Ovary (tissue), 9 donors: ENCODE measurements around the gene EBF4. TPM values are rescaled to one million over a fixed set of nuclear protein-coding genes. Genes with fewer than 3 reads are reported as not detected.
"Not testable (repeated sequence)": the region's sequence is repeated elsewhere in the genome, so short reads cannot be mapped to it uniquely, and the experiment has no call there.

Source experiments
- DNase-seq, 5 donors: peaks; one replicate each; pipeline ENCODE4 v3.0.0-alpha.2; 2019 to 2020
- H3K27ac ChIP-seq, 2 donors: fragments of 200-600 bp; one replicate each; pipeline versions ENCODE4 v1.5.1 to v1.8.0; 2019 to 2022
- H3K27me3 ChIP-seq: fragments of 200-600 bp; one replicate; pipeline ENCODE4 v1.8.0; 2022
- H3K36me3 ChIP-seq: fragments of 200-600 bp; sonication (generic); one replicate; pipeline ENCODE4 v1.5.1; 2019
- H3K4me1 ChIP-seq: one replicate; pipeline ENCODE4 v1.8.1; 2013; ENCODE audit warnings: mild to moderate bottlenecking, moderate library complexity; ENCODE audit not compliant: insufficient read depth
- H3K4me3 ChIP-seq: fragments of 200-600 bp; sonication (generic); one replicate; pipeline ENCODE4 v1.5.1; 2017
- H3K9me3 ChIP-seq, 2 donors: fragments of 200-600 bp in 1 of 2; sonication (generic) in 1 of 2; one replicate each; pipeline versions ENCODE4 v1.5.1 to v1.8.1; 2013 to 2019; ENCODE audit warnings: mild to moderate bottlenecking in 1 of 2, moderate library complexity in 1 of 2
- EP300 ChIP-seq: sonication (generic); formaldehyde crosslinking; IDR thresholded peaks from one replicate; pipeline ENCODE4 v1.6.1; 2017; ENCODE audit warnings: antibody characterized with exemption
- POLR2A ChIP-seq: fragments of 450-650 bp; IDR thresholded peaks from one replicate; pipeline ENCODE4 v1.6.1; 2017; ENCODE audit warnings: antibody characterized with exemption, mild to moderate bottlenecking, moderate library complexity
- WGBS, 3 donors: extraction: QIAGEN DNeasy Blood & Tissue Kit in 1 of 3; methylation state at CpG; one replicate each; pipeline versions ENCODE4 v1.1.5 to v1.1.7; 2013 to 2017; 5-methylcytosine and 5-hydroxymethylcytosine counted together
- intact Hi-C, 4 donors: fragments of 100-400 bp; cut with DNase I; formaldehyde crosslinking; loops; one replicate each; pipeline versions ENCODE4 v1.11.0 to v1.15.1; 2022 to 2023
- polyA plus RNA-seq, 2 donors: library from polyadenylated mRNA; stranded (reverse); fragments of 200-250 nt in 1 of 2; fragments of 350-450 nt in 1 of 2; fragmentation: Illumina TruSeq in 1 of 2; extraction: RNeasy Lipid Tissue Mini Kit (QIAGEN cat#74804) in 1 of 2; gene quantifications; one replicate each; pipeline ENCODE4 v1.2.3, GENCODE V29; 2013 to 2014
- total RNA-seq, 7 donors: library from RNA; depleted of rRNA in 2 of 7; stranded (reverse); fragments of >200 nt in 2 of 7; fragmentation: NEBNext Ultra II Directional in 3 of 7; extraction: Animal tissue kit (Norgen Biotek cat#: 25700) in 3 of 7; gene quantifications; one replicate each; pipeline versions ENCODE4 v1.1.0 to v1.2.4, GENCODE V29; 2016 to 2023
- TF ChIP-seq, protein P1 (sequence below), 3 donors: fragments of 450-650 bp in 2 of 3; fragments of 200-600 bp in 1 of 3; IDR thresholded peaks; one replicate each; pipeline versions ENCODE4 v1.5.1 to v1.8.0; 2016 to 2022; ENCODE audit warnings: antibody characterized with exemption in 3 of 3, mild to moderate bottlenecking in 1 of 3
- donor health status: DM: no; HTN: no; CAD: no; lungs with moderate emphysema.
- donor health status: DM: no; HTN: no; CAD: no.
- donor health status: Bipolar disorder and iron deficiency.
- donor health status: DM: yes; HTN: yes; CAD: no.
- donor health status: DM: no; HTN: no; CAD: no.
- donor health status: DM: yes; HTN: yes; CAD: no.

The EBF4 gene
- total and polyA plus RNA-seq, 9 donors, result 9.4 to 67.7 (median 36.2) TPM

DNA sequence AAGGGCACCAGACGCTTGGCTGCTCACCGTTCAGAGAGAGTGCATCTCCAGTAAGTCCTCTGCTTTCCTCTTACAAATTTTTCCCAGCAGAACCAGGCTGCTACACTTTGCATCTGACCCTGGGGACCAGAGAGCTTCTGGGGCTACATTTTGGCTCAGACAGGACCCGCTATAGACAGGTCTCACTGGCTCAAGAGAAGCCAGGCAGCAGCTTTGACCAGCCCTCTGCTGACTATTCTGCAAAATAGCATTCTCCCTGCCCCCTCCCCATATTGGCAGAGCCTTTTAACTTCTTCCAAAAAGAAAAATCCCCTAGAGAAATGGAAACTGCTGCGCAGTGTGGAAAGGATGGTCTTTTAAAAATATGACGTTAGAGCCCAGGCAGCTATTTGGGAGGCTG, 70.6 kb downstream of the EBF4 start:
- H3K4me3 ChIP-seq, result no peak overlapping the region
- H3K27me3 ChIP-seq, result no peaks in the 10 kb centered on the region
- peaks cover 4% of the 10 kb centered on the region for H3K4me1 ChIP-seq
- WGBS, 3 donors, result 13 to 27% (median 17%) methylated on average over 5 of the region's 5 CpGs
- intact Hi-C loops, result no loop called here
- no peak overlapping the region for H3K27ac ChIP-seq
- no peak for DNase-seq
- H3K36me3 ChIP-seq, result no peaks in the 10 kb centered on the region
- no peak for TF ChIP-seq EP300
- TF ChIP-seq, protein P1, sequence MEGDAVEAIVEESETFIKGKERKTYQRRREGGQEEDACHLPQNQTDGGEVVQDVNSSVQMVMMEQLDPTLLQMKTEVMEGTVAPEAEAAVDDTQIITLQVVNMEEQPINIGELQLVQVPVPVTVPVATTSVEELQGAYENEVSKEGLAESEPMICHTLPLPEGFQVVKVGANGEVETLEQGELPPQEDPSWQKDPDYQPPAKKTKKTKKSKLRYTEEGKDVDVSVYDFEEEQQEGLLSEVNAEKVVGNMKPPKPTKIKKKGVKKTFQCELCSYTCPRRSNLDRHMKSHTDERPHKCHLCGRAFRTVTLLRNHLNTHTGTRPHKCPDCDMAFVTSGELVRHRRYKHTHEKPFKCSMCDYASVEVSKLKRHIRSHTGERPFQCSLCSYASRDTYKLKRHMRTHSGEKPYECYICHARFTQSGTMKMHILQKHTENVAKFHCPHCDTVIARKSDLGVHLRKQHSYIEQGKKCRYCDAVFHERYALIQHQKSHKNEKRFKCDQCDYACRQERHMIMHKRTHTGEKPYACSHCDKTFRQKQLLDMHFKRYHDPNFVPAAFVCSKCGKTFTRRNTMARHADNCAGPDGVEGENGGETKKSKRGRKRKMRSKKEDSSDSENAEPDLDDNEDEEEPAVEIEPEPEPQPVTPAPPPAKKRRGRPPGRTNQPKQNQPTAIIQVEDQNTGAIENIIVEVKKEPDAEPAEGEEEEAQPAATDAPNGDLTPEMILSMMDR (IDR thresholded peaks at IDR 0.05), result no peak
- TF ChIP-seq POLR2A, result no peak
- H3K9me3 ChIP-seq, result no peaks in the 10 kb centered on the region

DNA sequence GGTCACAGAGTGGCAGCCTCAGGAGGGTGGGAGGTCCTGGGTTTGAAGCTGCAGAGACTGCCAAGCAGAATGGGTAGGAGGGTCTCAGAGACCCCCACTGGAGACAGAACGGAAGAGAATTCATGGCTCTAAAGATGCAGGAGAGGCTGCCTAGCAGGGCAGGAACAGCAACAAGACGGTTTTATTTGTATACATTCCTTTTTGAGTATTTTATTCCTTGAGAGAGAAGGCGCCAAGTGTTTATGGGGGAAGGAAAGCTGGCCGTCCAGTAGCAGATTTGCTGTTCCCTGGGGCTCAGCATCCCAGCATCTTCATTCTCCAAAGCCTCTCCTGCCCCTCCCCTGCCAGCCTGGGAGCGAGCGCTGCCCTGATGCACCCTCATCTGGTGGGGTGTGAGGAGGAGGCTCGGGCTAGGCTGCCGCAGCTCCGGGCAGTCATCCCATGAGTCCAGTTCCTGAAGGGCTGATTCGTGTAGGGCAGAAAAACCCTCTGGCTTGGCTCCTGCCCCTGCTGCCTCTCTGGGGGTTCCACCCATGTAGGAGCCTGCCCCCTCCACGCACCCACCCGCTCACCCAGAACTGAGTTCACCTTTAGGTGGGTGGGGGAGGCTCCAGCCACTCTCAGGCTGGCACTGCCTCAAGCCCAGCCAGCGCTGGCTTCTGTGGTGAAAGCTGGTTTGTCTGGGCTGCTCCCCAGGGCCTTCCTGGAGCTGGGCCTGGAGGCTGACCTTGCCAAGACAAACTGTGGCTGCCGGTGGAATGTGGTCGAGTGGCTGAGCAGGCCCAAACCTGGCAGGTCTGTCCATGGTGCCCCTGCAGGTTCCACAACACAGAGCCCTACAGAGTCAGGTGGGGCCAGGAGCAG, 75.4 kb downstream of the EBF4 start:
- H3K27ac ChIP-seq, result no peak overlapping the region
- H3K4me3 ChIP-seq, result no peak overlapping the region
- TF ChIP-seq, protein P1 (IDR thresholded peaks at IDR 0.05), result no peak
- TF ChIP-seq EP300, result no peak
- TF ChIP-seq POLR2A, result no peak
- DNase-seq, result peak in 1 of 5 donors; percentile 41
- H3K9me3 ChIP-seq, result no peaks in the 10 kb centered on the region
- H3K27me3 ChIP-seq, result no peaks in the 10 kb centered on the region
- H3K36me3 ChIP-seq, result no peaks in the 10 kb centered on the region
- WGBS, 3 donors, result 10 to 18% (median 11%) methylated on average over 15 of the region's 15 CpGs
- intact Hi-C loops, result no loop called here
- H3K4me1 ChIP-seq, result peaks cover 8% of the 10 kb centered on the region

DNA sequence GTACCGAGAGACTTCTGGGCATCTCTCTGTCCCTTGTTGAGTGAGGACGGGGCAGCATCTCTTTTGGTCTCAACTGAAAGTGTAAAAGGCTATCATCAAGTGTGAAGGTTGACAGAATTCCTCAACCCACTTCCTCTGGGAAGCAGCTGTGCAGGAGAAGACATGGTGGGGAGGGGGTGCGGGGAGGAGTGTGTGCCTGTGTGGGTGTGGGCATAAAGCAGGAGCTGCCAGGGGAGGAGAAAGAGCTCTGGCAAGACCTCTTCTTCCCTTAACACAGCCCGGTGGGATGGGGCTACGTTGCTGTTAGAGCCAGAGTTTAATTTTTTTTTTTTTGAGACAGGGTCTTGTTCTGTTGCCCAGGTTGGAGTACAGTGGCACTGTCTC, 76.0 kb downstream of the EBF4 start:
- intact Hi-C loops, result no loop called here
- H3K4me1 ChIP-seq, result peaks cover 8% of the 10 kb centered on the region
- 36 to 43% (median 39%) methylated on average over 5 of the region's 5 CpGs for WGBS, 3 donors
- no peaks in the 10 kb centered on the region for H3K27me3 ChIP-seq
- no peak overlapping the region for H3K27ac ChIP-seq
- no peaks in the 10 kb centered on the region for H3K36me3 ChIP-seq
- DNase-seq, result no peak
- no peak overlapping the region for H3K4me3 ChIP-seq
- H3K9me3 ChIP-seq, result no peaks in the 10 kb centered on the region
- TF ChIP-seq EP300 (no peak), POLR2A (no peak)
- TF ChIP-seq, protein P1 (IDR thresholded peaks at IDR 0.05), result no peak

DNA sequence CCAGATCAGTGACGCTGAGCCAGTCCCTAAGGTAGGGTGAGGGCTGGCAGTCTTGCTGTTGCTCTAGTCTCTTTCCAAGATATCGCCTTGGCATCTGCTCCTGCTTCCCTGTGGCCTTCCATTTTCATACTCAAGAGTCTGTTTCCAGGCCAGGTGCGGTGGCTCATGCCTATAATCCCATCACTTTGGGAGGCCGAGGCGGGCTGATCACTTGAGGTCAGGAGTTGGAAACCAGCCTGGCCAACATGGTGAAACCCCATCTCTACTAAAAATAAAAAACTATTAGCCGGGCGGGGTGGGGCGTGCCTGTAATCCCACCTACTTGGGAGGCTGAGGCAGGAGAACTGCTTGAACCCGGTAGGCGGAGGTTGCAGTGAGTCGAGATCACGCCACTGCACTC, 77.5 kb downstream of the EBF4 start:
- DNase-seq, H3K36me3 ChIP-seq, H3K27me3 ChIP-seq, H3K27ac ChIP-seq, H3K4me1 ChIP-seq, H3K4me3 ChIP-seq, H3K9me3 ChIP-seq, intact Hi-C loops: not testable (repeated sequence)
- 94 to 96% (median 95%) methylated on average over 12 of the region's 12 CpGs for WGBS, 3 donors

DNA sequence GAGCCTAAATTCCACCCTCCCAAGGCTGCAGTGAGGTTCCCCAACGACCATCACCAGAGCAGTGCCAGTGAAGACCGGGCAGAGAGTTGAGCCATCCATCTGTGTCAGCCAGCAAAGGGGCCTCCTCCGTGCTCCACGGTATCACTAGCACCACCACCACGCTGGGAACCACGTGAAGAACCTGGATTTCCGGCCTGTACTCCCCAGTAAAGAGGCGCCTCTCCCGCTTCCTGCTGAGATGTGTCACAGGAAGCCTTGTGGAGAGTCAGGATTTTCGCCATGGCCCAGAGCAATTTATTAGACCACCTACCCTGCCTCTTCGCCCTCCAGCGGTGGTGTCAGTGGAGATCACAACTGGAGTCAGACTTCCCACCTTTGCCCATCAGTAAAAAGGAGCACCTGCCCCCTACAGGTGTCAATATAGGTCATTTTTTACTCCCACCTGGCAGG, 79.1 kb downstream of the EBF4 start:
- intact Hi-C loops, result no loop called here
- DNase-seq, result no peak
- TF ChIP-seq, protein P1 (IDR thresholded peaks at IDR 0.05), result no peak
- TF ChIP-seq EP300 (no peak), POLR2A (no peak)
- Histone ChIP-seq H3K36me3 (no peaks in the 10 kb centered on the region), H3K4me1 (peaks cover 8% of the 10 kb centered on the region), H3K9me3 (peaks cover 0 to 3% of the 10 kb centered on the region in 2 donors), H3K27me3 (no peaks in the 10 kb centered on the region), H3K27ac (no peak overlapping the region), H3K4me3 (no peak overlapping the region)
- 40 to 61% (median 56%) methylated on average over 12 of the region's 12 CpGs for WGBS, 3 donors
